Activated CD4-positive, alpha-beta T cell treated with anti-CD3 and anti-CD28 coated beads, Interleukin-2, amount 50 U/mL, for 24 hours (primary cell): ENCODE measurements around the gene SAFB.
A peak's percentile ranks its signal among the peaks of the same experiment; 100 is the strongest.

Experiments
- DNase-seq, 2 donors: peaks; one replicate each; pipeline ENCODE4 v3.0.0-alpha.2; 2020; ENCODE audit warnings: low read depth in 1 of 2, low spot score in 1 of 2

Gene SAFB

DNA sequence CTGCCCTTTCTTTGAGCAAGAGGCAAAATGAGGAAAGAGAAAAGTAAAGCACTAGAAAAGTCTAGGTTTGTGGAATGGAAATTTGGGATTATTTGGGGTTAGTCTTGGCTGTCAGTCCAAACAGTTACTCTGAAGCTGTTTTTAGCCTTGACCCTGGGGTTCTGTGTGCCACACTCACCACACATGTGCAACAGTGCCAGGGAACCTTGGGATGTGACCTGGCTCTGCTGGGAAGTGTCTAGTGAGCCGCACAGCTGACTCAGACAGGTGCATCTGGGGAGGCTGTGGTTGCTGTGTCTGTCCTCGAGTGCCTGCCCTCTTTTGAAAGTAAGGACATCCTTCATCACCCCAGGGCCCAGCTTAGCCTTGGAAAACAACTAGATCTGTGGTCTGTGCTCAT, 41.6 kb downstream of the SAFB start:
- no peak for DNase-seq

DNA sequence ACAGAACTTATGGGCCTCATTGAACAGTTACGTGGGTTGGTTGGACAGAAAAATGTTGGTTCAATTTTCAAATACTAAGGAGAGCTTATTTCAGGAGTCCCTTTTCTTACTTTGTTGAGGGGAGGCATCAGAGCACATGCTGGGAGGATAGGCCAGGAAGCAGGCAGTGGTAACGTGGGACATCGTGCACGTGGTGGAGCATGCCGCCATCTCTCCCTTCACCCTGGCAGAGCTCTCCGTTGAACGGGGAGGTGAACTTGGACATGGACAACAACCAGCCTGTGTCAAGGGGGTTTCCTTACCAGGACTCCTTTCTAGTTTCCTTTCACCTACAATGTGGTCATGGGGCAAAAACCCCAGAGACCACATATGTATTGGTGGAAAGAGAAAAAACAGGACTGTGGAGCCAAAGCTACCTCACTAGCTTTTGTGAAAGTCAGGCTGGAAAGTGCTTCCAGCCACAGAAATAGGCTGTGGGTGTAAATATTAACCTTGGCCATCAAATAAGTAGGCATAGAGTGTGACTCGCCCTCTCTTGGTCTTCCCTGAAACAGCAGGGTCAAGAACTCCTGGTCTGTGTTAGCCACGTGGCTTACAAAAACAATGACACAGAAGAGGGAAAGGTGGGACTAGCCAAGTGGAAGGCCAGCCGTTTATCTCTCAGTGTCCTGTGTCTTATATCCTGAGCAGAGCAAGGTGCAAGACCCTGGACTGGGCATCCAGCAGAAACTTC, 43.1 kb downstream of the SAFB start:
- DNase-seq: no peak

DNA sequence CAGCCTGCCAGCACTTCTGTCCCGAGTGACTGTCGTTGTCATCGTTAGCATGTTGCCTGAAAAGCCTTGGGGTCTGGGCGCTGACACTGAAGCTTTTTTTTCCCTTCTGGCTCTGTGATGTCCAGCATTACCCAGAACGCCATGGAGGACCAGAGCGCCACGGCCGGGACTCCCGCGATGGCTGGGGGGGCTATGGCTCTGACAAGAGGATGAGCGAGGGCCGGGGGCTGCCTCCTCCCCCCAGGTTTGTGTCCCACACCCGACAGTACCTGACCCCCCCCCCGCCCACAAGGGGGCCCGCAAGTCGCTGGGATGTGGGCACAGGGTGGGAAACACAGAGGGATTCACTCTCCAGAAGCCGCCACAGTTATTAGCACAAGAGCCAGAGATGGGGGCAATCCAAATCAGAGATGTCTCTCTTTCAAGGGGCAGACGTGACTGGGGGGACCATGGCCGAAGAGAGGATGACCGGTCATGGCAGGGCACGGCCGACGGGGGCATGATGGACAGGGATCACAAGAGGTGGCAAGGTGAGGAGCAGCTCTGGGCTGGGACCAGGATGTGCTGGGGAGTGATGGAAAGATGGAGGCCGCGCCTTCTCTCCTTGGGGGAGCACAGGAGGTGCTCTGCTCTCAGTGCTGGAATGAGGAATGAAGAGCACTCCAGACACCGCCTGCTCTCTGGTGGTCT, 44.2 kb downstream of the SAFB start:
- no peak for DNase-seq

- no peak for DNase-seq
Measured at GRCh38 chr19:5667751-5668271, 44.9 kb downstream of the SAFB start.

GRCh38 chr19:5669212-5669611, 46.3 kb downstream of the SAFB start:
- DNase-seq: no peak

GRCh38 chr19:5671600-5671999, 48.7 kb downstream of the SAFB start:
- DNase-seq: no peak

GRCh38 chr19:5672708-5673459, 50.0 kb downstream of the SAFB start:
- DNase-seq: no peak

DNA sequence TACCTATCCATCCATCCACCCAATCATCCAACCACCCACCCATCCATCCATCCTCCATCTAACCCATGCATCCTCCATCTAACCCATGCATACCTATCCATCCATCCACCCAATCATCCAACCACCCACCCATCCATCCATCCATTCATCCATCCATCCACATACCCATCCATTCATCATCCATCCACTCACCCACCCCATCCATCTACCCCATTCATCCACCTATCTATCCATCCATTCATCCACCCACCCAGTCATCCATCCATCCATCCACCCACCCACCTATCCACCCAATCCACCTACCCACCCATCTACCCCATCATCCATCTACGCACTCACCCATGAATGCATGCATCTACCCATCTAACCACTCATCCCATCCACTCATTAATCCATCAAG, 50.9 kb downstream of the SAFB start:
- DNase-seq: no peak

GRCh38 chr19:5674714-5675113, 51.8 kb downstream of the SAFB start:
- no peak for DNase-seq

- DNase-seq: no peak
Measured at GRCh38 chr19:5676105-5676771, 53.4 kb downstream of the SAFB start.

DNA sequence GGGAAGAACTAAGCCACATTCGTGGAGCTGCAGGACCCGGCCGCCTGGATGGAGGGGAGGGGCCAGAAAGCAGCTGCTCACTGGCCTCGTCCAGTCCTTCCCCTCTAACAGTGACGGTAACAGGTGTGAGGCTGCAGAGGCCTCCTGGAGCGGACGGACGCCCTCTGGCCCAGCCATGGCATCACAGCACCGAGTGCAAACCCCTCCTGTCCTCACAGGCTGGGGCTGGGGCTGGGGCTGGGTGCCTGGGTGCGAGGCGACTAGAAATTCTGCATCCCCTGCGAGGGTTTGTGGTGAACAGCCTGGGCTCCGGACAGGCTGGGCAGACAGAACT, 53.9 kb downstream of the SAFB start:
- DNase-seq: no peak

- DNase-seq: no peak
Measured at GRCh38 chr19:5677136-5677535, 54.3 kb downstream of the SAFB start.

- no peak for DNase-seq
Measured at GRCh38 chr19:5677580-5677979, 54.7 kb downstream of the SAFB start.

DNA sequence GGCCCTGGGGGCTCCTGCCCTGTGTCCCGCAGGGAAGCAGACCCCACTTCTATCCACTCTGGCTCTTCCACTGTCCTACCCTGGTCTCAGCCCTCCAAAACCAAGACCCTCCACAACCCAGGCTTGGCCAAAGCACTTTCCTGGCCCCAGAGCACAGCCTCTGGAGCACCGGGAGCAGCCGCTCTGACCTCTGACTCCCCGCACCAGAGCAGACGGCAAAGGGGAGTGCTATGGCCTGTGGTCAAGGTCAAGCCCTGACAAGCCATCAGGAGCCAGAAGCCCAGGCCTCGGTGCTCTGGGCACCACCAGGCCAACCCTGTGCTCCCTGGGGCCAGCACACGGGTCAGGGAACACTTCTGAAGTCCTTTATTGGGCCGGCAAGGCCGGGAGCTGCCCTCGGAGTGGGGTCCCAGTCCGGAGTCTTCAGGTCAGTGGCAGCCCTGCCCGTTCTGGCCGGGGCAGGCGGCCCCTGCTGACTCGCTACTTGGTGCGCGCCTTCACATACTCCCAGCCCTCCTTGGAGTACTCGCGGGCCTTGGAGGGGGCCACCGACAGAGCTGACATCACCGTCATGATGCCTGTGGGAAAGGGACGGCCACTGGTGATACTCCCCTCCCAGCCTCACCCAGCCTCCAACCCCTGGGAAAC, 55.3 kb downstream of the SAFB start:
- no peak for DNase-seq

DNA sequence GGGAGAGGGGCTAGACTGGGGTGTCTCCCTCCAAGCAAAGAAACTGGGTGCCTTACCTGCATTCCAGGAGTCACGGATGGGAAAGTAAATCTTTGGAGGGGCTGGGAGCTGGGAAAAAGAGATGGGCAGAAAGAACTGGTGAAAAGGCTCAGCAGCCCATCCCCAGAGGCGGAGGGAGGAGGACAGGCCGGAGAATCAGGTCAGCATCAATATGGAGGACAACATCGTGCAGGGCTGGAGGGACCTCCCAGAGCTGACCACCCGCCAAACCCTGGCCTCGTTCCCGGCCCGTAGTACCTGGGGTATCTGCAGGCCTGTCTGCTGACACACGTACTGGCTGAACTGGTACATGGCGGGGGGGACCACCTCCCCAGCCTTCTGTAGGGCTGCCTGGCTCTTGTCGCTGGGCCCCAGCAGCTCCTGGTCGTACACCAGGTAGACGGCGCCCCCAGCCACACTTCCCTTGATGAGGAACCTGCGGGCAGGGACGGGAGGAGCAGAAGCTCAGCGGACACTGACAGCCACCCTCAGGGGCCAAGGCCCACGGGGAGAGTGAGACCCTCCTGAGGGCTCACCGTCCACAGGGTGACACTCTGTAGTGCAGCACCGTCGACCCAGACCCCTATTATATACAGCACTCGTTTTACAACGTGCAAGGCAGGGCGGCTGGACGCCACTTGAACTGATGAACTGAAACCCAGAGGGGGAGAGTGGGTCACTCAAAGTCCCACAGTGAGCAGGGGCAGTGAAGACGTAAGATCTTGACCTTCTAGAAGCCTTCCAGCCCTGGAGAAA, 56.6 kb downstream of the SAFB start:
- DNase-seq: no peak

DNA sequence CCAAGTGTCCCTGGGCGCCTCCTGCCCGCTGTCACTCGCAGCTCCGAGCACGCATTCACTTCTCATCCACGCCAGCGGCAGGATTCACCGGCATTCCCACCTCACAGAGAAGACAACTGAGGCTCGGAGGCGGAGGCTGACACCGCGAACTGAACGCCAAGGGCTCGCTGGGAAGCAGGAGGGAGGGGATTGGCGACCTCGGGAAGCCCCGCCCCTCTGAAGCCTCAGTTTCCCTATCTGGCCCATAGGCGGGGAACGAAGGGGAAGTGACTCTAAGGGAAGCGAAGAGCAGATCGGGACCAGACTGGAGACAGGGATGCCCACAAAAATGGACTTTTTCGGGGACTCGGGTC, 57.2 kb downstream of the SAFB start:
- DNase-seq: peak in 1 of 2 donors; percentile 22

DNA sequence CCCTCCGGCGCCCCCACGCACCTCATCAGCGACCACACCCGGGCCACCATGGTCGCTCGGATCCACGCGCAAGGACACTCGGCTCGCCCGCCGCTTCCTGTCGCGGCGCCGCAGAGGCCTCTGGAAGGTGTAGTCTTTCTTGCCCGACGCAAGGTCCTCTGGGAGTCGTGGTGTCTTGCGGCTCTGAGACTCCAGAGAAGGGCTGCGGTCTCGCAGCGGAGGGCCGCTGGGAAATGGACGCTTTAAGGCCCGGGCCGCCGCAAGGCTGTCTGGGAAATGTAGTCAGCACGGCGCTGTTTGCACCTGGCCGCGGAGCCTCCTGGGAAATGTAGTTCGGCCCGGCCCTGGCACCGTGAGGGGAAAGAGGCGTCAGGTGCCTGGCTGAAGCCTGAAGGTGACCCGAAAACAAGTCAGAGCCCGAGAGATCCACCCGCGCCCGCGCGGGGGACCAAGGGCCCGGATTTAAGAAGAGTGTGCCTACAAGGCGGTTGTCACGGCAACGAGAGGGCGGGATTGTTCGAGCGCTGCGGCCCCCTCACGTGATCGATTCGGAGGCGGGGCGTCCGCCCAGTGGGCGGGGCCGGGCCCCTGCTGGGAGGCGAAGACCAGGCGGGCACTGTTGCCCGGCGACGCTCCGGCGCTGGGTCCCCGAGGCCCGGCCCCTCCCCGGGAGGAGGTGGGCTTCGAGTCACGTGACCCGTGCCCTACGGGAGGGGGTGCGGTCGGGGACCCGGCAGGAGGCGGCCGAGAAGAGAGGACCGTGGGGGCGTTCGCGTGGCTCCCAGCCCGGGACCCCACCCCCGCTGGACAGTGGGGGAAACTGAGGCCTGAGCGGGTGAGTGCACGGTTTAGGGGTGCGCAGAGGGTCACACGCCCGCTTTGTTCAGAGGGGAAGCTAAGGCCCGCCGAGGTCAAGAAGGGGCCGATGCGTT, 57.8 kb downstream of the SAFB start, which contains the start of the genes HSD11B1L and MICOS13:
Gene HSD11B1L, plus strand, starts transcription at position 591 of the 932 bp plus-strand sequence. CDS start 3,806 bp downstream, outside the sequence.
Gene MICOS13, minus strand, starts transcription at position 80 of the 932 bp plus-strand sequence. Its CDS starts 30 bp downstream, at position 50.
- DNase-seq: peak; percentile 94 to 97

- DNase-seq: no peak
Measured at GRCh38 chr19:5681391-5682106, 58.7 kb downstream of the SAFB start.
